ENCODE measurements around the gene MATCAP1.

The MATCAP1 gene

DNA sequence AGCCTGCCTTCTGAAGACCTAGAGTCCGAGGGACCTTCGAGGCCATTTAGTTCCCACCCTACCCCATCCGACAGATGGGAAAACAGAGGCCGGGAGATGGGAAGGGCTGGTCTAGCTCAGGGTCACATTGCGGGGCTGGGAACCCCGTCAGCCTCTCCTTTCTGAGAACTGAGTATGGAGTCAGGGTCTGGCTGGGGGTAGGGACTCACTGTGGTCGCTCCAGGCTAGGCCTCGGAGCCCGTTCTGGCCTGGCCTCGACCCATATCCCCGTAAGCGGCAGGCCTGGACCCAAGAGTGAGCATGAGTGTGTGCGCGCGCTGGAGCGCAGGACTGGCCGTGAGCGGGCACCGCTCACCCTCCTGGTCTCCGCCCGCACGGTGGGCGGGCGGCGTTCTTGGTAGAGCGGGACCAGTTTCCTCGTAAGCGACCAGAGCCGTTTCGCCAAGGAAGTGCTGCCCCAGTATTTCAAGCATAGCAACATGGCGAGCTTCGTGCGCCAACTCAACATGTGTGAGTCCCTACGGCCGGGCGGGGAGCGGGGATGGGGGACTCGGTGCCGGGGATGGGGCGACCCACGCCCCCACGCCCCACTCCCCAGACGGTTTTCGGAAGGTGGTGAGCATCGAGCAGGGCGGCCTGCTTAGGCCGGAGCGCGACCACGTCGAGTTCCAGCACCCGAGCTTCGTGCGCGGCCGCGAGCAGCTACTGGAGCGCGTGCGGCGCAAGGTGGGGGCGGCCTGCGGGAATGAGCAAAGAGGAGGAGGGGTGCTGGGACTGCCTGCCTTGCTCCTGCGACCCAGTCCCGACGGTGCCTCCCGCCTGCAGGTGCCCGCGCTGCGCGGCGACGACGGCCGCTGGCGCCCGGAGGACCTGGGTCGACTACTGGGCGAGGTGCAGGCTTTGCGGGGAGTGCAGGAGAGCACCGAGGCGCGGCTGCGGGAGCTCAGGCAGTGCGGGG lies 18.4 kb downstream of the MATCAP1 start:
- Histone ChIP-seq H3K27me3 (ENCODE audit: control insufficient read depth, low read length) (peaks cover 58% of the 10 kb centered on the region), H3K4me2 (ENCODE audit: low read length) (no peak overlapping the region)

DNA sequence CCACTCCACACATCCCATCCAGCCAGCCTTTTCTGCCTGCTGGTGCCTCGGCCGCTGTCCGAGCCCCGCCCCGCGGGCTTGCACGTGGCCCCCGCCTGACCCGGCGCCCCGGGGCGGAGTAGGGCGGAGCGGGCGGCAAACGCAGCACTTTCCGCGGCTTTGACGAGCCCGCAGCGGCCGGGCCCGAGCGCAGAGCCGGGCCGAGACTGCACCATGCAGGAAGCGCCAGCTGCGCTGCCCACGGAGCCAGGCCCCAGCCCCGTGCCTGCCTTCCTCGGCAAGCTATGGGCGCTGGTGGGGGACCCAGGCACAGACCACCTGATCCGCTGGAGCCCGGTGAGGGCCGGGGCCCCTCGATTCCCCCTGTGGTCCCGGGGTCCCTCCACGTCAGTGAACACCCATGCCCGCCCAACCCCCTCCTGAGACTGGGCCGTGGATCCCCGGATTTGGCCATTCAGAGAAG lies 19.1 kb downstream of the MATCAP1 start, which contains the start of gene HSF4:
TSS of gene HSF4 (plus strand) at position 147 of the 463 bp plus-strand sequence. CDS start at position 214, 67 bp downstream.
- Histone ChIP-seq H3K4me1 (ENCODE audit: control insufficient read depth, low read length) (peaks cover 22% of the 10 kb centered on the region), H3K36me3 (ENCODE audit: control insufficient read depth, low read length) (no peaks in the 10 kb centered on the region), H3K79me2 (ENCODE audit: control insufficient read depth, low read length) (no peaks in the 10 kb centered on the region), H3K27ac (ENCODE audit: low read depth, low read length) (no peak within 1 kb of the TSS), H3K4me2 (ENCODE audit: low read length) (peak within 1 kb of the TSS; percentile 53), H3K4me3 (ENCODE audit: low read length) (peak within 1 kb of the TSS; percentile 33; the same call in 1 of the 2 replicates), H4K20me1 (ENCODE audit: control insufficient read depth, insufficient read depth, low read depth, low read length) (peaks cover 4% of the 10 kb centered on the region; the same call in 1 of the 2 replicates), H3F3A (ENCODE audit: control insufficient read depth, insufficient read depth) (no peaks in the 10 kb centered on the region), H3K27me3 (ENCODE audit: control insufficient read depth, low read length) (peaks cover 52% of the 10 kb centered on the region), H3K9me2 (replicated peaks; ENCODE audit: control insufficient read depth, low read length) (no peaks in the 10 kb centered on the region), H3K9me3 (ENCODE audit: control insufficient read depth, insufficient read depth, low read length) (no peaks in the 10 kb centered on the region)
- TF ChIP-seq EZH2phosphoT487 (IDR thresholded peaks at IDR 0.05; ENCODE audit: borderline replicate concordance, low read length): no peak; the same call in 1 of the 2 replicates
- TF ChIP-seq, protein P1, sequence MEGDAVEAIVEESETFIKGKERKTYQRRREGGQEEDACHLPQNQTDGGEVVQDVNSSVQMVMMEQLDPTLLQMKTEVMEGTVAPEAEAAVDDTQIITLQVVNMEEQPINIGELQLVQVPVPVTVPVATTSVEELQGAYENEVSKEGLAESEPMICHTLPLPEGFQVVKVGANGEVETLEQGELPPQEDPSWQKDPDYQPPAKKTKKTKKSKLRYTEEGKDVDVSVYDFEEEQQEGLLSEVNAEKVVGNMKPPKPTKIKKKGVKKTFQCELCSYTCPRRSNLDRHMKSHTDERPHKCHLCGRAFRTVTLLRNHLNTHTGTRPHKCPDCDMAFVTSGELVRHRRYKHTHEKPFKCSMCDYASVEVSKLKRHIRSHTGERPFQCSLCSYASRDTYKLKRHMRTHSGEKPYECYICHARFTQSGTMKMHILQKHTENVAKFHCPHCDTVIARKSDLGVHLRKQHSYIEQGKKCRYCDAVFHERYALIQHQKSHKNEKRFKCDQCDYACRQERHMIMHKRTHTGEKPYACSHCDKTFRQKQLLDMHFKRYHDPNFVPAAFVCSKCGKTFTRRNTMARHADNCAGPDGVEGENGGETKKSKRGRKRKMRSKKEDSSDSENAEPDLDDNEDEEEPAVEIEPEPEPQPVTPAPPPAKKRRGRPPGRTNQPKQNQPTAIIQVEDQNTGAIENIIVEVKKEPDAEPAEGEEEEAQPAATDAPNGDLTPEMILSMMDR (IDR thresholded peaks at IDR 0.05; ENCODE audit: low read depth, low read length, poor library complexity, severe bottlenecking): no peak

More for the DNA sequence above, 18.4 kb downstream of the MATCAP1 start:
- Histone ChIP-seq H3K27ac (ENCODE audit: low read depth, low read length) (no peak overlapping the region), H3F3A (ENCODE audit: control insufficient read depth, insufficient read depth) (no peaks in the 10 kb centered on the region), H3K79me2 (ENCODE audit: control insufficient read depth, low read length) (no peaks in the 10 kb centered on the region), H3K36me3 (ENCODE audit: control insufficient read depth, low read length) (no peaks in the 10 kb centered on the region), H3K4me1 (ENCODE audit: control insufficient read depth, low read length) (peaks cover 27% of the 10 kb centered on the region), H4K20me1 (ENCODE audit: control insufficient read depth, insufficient read depth, low read depth, low read length) (peaks cover 4% of the 10 kb centered on the region; the same call in 1 of the 2 replicates), H3K9me3 (ENCODE audit: control insufficient read depth, insufficient read depth, low read length) (no peaks in the 10 kb centered on the region), H3K9me2 (replicated peaks; ENCODE audit: control insufficient read depth, low read length) (no peaks in the 10 kb centered on the region), H3K4me3 (ENCODE audit: low read length) (no peak overlapping the region)
- TF ChIP-seq EZH2phosphoT487 (IDR thresholded peaks at IDR 0.05; ENCODE audit: borderline replicate concordance, low read length): no peak
- TF ChIP-seq, protein P1 (IDR thresholded peaks at IDR 0.05; ENCODE audit: low read depth, low read length, poor library complexity, severe bottlenecking): no peak

DNA sequence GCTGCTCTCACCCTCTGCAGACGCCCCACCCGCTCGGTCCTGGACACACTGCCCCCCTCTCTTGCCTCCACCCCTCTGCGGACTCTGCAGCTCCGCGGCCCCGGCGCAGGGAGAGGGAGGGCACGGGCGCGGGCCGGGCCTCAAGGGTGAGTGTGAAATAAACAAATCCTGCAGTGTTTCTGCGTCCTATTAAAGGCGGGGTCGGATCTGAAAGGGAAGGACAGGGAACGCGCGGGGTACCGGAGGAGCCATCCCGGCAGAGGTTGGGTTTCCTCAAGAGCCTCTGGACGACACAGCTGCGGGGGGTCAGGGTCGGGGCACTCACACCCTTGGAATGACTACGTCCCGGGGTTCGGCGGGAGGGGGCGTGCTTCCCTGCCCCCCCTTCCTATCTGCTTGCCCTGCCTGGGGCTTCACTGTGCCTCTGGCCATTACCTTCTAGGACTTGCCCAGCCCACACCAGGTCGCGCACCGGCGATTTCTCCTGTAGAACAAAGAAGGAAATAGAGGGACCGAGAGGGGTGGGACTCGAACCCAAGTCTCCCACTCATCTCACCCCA lies 19.7 kb downstream of the MATCAP1 start:
- peaks cover 47% of the 10 kb centered on the region for H3K27me3 ChIP-seq (ENCODE audit: control insufficient read depth, low read length)
- H3K4me2 ChIP-seq (ENCODE audit: low read length): peak overlapping the region; percentile 53
- H3K36me3 ChIP-seq (ENCODE audit: control insufficient read depth, low read length): no peaks in the 10 kb centered on the region
- no peaks in the 10 kb centered on the region for H3K9me2 ChIP-seq (replicated peaks; ENCODE audit: control insufficient read depth, low read length)
- H3K27ac ChIP-seq (ENCODE audit: low read depth, low read length): no peak overlapping the region
- H4K20me1 ChIP-seq (ENCODE audit: control insufficient read depth, insufficient read depth, low read depth, low read length): peaks cover 4% of the 10 kb centered on the region; the same call in 1 of the 2 replicates
- no peak overlapping the region for H3K4me3 ChIP-seq (ENCODE audit: low read length)
- no peaks in the 10 kb centered on the region for H3F3A ChIP-seq (ENCODE audit: control insufficient read depth, insufficient read depth)
- no peaks in the 10 kb centered on the region for H3K79me2 ChIP-seq (ENCODE audit: control insufficient read depth, low read length)
- H3K9me3 ChIP-seq (ENCODE audit: control insufficient read depth, insufficient read depth, low read length): no peaks in the 10 kb centered on the region
- peaks cover 25% of the 10 kb centered on the region for H3K4me1 ChIP-seq (ENCODE audit: control insufficient read depth, low read length)
- TF ChIP-seq, protein P1 (IDR thresholded peaks at IDR 0.05; ENCODE audit: low read depth, low read length, poor library complexity, severe bottlenecking): no peak
- TF ChIP-seq EZH2phosphoT487 (IDR thresholded peaks at IDR 0.05; ENCODE audit: borderline replicate concordance, low read length): 0 out of 2 replicates have a peak, but pooled peaks have one; percentile 59
